IPS DF 4.7 (cell line): Measurements from ENCODE around the gene ODAD2.
A peak's percentile ranks its signal among the peaks of the same experiment; 100 is the strongest.
"Not testable (repeated sequence)": the region's sequence is repeated elsewhere in the genome, so short reads cannot be mapped to it uniquely, and the experiment has no call there.

Experiments
- DNase-seq: peaks from one replicate; pipeline ENCODE4 v3.0.0-alpha.2; 2013; ENCODE audit warnings: low spot score; ENCODE audit errors: extremely low read depth

ODAD2 gene

DNA sequence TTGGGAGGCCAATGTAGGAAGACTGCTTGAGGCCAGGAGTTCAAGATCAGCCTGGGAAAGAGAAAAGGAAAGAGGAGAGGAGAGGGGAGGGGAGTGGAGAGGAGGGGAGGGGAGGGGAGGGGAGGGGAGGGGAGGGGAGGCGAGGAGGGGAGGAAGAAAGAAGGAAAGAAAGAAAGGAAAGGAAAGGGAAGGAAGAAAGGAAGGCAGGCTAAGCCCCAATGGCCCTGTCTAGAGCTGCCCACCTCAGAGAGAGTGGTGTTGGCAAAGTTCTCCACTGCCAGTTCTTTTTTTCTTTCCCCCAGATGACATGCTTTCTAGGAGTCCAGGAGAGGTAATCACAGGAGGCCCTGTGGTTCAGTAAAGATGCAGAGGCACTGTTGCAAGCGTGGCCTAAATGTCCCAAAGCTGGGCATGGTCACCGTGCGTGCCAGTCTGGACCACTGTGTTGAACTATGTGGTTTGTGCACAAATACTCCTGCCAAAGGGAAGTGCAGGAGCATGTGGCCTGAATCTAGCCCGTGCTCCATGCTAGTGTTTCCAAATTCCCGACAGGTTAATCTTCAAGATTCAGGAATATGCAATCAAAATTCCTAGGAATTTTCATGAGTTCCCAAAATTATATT, 39.7 kb downstream of the ODAD2 start:
- DNase-seq, result no peak

DNA sequence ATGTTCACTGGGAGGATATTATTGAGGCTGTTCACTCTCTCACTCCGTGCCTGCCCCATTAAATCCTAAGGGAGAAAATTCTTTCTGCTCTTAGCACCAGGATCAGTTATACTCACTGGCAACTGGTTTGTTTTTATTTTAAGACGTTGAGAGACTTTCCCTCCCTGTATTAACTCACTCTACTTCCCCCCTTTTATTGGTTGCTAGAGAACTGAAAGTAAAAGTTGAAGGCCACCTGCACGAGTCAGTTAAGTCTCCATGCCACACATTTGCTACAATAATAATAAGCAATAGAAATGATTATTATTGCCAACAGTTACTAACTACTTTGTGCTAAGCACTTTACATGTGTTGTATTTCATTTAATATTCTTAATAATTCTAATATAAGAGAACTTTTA, 40.5 kb downstream of the ODAD2 start:
- DNase-seq, result not testable (repeated sequence)

DNA sequence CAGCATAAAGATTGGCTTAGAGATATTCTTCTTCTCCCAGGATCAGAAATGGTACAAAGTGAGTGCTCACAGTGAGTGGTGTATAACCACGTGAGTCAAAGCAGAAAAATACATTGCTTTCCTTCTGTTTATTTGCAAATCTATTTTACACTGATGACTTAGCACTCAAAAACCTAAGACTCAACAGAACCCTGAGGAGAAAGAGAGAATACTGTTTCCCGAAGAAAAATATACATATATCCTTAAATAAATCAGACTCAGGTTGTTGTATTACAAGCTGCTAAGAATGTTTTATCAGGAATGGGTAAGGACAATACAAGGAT, 48.7 kb downstream of the ODAD2 start:
- DNase-seq, result no peak

DNA sequence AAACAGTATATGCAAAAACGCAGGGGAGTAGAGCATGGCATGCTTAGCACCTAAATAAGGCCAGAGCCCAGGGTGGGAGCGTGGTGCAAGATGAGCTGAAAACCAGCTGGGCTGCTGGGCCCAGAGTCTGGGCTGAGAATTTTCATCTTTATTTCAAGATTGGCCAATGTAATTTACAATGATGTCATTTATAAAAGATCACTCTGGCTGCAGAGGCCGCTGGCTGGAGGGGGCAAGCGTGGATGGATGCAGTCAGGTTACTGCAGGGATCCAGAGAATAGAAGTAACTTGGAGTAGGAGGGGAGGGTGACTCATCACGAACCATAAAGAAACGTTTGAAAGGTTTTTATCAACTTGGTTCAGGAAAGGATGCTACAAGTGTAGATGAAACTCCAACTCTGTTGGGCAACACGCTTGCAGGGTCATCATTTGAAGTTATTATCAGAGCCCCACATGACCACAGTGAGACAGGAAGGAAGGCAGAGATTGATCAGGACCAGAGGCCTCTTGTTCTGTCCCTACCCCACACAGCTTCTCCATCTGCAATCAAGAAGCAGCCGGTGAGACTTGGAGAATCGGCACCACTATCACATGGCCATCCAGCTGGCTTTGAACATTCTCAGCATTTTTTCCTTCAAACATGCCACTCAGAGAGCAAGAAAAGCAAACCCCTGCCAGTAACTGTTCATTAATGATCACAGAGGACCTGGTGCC, 49.2 kb downstream of the ODAD2 start:
- no peak for DNase-seq

DNA sequence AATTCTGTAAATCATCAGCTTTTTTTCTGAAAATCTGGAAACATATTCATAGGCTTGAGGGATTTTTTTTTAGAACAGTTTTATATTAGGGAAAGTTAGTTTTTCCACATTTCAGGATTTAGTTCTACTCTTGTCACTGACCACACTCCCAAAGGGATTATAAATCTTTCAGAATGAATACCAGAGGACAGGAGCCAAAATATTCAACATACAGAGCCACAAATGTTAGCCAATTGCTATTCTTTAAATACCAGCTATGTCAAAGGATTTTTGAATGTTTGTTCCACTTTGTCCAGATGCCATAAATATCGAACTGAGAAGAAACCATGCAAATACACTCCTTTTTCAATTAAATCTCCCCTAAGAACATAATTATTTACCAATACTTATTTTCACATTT, 50.7 kb downstream of the ODAD2 start:
- no peak for DNase-seq

DNA sequence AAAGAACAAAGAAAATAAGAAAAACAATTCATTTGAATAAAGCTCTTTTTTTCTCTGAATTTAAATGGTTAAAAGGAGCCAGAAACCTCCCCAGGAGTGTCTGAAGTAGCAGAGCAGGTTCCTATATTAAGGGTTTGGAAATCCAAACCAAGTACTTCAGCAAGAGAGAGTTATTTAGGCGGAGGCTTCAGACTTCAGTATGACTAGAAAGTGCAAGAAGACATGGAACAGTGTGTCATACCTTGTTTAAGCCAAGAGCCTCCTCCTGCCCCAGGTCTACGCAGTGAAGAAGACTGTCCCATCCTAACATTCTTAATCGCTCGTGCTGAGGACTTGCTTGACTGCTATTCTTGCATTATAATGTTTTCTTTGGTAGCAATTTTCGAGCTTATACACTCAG, 51.3 kb downstream of the ODAD2 start:
- DNase-seq, result no peak

DNA sequence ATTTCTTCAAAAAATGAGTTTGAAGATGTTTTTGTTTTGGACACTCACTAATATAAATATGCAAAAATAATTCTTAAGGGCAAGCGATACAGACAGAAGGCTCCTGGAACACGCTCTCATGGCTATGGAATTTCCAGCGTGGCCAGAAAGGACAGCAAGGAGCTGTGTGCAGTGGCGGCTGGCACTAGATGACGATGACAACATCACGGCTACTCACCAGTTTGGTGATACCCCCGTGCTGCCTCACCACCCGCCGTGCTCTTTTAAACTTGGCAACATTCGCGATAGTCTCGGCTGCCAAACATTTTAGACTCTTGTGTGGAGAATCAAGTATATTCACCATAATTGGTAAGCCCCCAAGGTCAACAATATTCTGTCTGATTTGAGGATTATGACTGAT, 54.9 kb downstream of the ODAD2 start:
- DNase-seq, result no peak

DNA sequence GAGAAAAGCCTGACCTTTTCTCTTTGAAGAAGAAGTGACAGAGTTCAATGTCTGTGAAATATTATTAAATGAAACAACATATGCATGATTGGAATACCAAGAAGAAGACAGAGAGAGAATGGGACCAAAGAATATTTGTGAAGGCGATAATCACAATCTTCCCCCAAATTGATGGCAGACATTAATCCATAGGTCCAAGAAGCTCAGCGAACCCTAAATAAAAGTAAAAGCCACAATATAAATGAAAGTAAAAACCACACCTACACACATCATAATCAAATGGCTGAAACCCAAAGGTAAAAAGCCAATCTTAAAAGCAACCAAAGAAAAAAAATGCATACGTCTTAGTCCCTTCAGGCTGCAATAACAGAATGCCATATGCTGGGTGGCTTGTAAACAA, 84.0 kb downstream of the ODAD2 start:
- no peak for DNase-seq

DNA sequence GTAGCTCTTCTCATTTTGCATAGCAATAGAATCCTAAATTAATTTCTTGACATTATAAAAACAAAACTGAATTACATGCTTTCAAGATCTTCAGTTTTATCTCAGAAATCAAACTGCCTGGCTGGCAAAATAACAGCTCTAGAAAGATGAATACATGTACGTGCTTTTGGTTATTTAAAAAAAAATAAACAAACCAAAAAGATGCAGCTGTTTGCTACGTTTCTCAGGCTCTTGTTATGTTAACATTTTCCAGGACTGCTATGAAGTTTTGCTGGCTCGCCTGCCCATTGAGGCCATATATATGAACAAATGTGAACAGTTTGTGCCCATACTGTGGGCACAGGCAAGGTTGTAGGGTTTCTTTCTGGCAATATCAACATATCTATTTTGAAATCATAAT, 86.6 kb downstream of the ODAD2 start:
- no peak for DNase-seq

DNA sequence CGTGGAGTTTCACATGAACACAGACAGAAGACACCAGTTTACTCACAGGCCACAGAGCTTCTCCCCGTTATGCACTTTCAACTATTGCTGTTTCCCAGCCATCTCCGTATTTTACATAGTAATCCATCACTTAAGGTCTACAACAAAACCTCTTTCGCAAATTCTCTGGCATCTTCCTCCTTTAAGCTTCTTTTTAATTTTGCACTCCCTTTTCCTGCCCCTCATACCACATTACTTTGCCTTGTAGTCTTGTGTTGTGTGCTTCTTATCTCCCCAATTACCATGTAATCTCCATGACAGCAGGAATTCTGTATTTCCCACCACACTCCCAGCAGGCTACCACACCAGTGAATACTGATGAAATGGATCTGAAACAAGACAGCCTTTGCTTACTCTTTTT, 87.3 kb downstream of the ODAD2 start:
- peak; percentile 49 for DNase-seq

DNA sequence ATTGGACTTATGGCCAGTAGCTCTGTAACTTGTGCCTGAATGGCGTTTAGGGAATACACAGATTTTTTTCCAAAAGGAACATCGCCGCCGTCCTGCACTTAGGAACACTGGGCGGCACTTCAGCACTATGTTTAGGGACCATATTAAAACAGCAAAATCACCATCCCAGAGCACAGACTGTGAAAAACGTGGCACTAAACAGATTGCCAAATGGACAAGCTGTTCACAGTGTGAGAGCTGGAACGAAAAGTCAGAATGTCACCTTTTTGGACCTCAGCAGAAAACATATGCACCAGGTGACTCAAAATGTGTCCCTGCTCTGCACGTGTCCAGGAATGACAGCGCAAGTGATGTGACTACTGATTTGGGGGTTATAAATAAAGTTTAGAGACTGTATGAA, 87.9 kb downstream of the ODAD2 start:
- DNase-seq, result no peak

DNA sequence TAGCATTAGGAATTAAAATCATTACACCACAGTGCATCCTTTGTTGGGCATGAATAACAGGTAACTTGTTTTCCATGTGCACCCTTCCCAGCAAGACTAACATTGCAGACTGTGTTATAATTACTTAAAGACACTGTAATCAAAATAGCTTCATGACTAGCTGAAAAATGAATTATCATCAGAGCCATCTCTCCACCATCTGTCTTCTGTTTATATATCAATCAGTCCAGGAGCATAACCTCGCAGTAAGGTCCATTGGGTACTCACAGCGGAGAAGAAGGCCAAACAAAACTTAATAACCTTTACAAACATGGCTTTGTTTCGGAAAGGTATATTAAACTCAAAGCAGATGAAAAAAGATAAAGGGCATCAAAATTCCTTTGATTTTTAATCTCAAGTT, 90.6 kb downstream of the ODAD2 start:
- DNase-seq, result no peak

DNA sequence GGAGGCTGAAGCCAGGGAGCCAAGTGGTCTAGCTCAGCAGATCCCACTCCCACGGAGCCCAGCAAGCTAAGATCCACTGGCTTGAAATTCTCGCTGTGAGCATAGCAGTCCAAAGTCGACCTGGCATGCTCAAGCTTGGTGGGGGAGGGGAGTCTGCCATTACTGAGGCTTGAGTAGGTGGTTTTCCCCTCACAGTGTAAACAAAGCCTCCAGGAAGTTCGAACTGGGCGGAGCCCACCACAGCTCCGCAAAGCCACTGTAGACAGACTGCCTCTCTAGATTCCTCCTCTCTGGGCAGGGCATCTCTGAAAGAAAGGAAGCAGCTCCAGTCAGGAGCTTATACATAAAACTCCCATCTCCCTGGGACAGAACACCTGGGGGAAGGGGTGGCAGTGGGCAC, 99.4 kb downstream of the ODAD2 start:
- not testable (repeated sequence) for DNase-seq

DNA sequence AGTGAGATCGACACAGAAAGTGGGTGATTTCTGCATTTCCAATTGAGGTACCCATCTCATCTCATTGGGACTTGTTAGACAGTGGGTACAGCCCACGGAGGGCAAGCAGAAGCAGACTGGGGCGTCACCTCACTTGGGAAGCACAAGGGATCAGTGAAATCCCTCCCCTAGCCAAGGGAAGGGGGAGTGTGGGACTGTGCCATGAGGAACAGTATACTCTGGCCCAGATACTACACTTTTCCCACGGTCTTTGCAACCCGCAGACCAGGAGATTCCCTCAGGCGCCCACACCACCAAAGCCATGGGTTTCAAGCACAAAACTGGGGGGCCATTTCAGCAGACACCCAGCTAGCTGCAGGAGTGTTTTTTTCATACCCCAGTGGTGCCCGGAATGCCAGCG, 99.8 kb downstream of the ODAD2 start:
- no peak for DNase-seq

DNA sequence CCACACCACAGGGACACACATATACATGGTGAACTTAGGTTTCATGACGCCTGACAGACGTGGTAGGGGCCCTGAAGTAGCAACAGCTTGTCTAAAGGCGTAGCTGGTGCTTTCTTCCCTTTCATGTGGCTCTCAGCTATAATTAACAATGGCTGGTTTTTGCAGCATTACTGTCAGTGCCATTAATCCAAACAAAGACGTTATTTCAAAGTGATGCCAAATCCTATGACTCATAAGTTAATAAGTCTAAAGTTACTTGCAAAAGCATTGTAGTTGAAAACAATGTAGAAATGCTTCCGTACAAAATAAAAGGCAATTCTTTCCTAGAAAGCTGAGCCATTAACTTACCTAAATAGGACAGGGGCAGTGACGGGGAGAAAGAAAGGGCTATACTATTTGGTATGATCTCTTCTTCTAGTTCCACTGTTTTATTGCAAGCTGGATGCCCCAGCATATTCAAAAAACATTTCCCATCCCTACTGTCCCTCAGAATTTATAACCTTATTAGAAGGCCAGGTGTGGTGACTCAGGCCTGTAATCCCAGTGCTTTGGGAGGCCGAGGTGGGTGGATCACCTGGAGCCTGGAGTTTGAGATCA, 105.4 kb downstream of the ODAD2 start:
- DNase-seq, result no peak

DNA sequence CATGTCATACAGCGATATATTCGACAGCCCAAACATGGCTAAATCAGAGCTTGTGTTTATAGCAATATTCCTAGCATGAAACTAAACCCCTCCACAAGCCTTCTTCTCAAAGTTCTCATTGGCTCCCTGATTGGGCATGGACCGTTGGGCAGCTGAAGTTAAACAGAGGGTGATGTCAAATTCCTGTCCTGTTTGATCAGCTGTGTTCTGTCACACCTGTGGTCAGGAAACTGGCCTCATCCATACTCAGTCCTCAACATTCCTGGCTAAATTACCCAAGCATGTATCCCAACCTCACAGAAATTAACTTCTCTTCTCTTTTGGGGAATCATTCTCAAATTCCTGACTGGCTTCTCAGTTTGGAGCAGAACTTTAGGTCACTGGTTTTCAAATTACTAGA, 107.9 kb downstream of the ODAD2 start:
- no peak for DNase-seq

DNA sequence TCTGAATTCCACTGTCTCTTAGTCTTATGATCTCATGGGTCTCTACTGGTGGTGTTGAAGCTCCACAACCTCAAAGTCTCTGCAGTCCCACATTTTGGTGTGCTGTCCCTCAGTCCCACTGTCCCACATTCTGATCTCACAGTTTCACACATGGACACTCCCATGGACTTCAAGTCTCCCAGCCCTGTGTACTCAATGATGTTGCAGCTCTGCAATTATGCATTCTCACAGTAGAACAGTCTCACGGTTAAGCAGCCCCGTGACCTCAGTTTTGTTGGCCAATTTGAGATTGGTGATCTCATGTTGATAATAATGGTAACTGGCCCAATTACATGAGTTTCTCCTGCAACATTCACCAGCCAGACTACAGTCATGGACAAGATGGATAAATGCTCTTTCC, 109.4 kb downstream of the ODAD2 start:
- no peak for DNase-seq

DNA sequence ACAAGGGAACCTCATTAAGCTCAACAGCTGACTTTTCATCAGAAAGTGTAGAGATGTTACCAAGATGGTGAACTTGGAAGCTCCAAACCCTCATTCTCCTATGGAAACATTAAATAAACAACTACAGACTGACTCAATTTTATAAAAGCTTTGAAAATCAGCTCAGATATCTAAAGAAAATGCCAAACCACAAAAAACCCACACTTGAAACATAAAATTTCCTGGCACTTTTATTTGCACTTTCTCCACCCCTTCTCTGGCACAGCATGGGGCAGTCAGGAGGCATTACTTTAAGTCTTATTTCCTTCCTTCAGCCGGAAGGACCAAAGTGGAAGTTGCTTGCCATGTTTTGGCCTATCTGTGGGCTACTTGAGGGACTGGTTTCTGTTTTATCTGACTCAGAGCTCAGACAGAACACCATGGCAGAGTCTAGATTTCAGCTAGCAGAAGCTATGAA, 114.7 kb downstream of the ODAD2 start:
- no peak for DNase-seq

DNA sequence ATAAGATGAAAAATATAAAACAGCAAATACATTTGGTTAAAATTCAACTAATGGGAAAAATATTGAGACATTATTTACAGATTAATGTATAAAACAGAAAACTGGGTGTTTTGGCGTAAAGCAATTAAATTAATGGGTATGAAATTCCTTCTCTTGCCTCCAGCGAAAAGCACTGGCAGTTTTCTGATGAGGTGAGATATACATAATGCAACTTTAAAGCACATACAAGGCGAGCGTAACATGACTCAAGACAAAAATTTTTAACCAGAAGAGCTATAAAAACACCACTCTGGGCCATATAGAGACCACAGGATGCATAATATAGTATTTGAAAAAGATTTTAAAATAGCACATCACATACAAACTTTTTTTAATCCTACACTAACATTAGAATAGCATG, 120.6 kb downstream of the ODAD2 start:
- no peak for DNase-seq

DNA sequence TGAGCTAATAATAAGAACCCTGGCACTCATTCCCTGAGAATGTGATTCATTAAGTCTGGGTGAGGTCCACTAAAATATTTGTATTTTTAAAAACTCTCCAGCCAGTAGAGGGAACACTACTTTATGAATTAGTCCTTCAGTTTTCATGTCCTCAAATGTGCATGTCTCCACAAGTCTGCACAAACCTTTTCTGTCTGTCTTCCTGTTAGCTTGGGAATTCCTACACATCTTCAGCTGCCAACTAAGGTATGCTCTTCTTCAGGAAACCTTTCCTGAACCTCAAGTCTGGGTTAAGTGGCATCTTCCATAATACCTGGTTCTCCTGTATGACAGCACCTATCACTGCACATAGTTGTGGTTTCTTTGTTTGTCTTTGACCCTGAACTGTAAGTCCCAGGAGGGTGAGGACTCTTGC, 133.7 kb downstream of the ODAD2 start:
- DNase-seq, result no peak

DNA sequence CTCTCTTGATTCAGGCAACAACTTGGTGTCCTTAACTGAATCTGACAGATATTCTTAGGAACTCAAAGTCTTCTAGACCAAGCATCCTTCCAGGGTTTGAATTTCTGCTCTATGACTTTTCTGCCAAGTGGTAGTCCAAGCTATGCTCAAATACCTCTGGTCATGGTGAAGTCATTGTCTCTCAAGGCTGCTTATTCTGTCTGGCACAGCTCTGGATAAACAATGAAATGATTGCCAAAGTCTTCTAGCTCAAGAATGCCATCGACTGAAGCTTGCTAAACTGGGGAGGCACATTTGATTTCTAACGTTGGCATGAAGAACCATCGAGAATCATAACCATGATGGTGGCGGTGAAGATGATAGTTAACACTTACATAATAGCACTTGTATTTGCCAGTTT, 137.1 kb downstream of the ODAD2 start:
- DNase-seq, result no peak

DNA sequence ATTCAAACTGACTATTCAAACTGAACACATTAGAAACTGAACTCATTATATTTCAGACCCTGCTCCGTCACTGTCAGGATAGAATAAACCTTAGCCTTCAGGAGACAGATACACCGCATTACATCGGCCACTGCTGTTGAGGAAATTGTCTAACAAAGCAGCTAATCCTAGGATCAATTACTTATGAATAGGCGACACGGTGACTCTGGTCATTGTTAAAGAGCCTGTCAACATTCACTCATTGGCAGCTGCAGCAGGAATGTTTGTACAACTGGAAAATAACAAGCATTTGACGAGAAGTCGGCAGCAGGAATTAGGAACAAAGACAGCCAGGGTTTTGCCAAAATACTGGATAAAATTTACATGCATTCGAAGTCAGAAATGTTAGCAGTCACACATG, 141.3 kb downstream of the ODAD2 start:
- no peak for DNase-seq

DNA sequence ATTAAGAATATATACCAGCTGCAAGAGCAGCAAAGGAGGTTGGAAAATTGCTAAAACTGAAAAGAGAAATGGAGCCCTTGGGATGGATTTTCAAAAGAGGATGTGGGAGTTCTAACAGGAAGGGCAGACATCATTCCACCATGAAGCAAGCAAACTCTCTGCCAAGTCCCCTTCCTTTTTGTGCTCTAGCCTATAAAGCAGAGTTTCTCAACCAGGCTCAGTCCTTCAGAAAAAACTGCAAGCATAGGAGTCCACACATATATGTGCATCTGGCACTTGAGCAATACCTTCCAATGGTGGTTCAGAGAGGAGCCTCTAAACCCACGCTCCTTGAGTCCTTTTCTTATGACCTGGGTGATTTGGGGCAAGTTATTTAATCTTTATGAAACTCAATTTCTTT, 154.7 kb downstream of the ODAD2 start:
- no peak for DNase-seq
